Measurements from ENCODE around the gene HIBCH.
"Not testable (repeated sequence)": the region's sequence is repeated elsewhere in the genome, so short reads cannot be mapped to it uniquely, and the experiment has no call there.

The HIBCH gene

DNA sequence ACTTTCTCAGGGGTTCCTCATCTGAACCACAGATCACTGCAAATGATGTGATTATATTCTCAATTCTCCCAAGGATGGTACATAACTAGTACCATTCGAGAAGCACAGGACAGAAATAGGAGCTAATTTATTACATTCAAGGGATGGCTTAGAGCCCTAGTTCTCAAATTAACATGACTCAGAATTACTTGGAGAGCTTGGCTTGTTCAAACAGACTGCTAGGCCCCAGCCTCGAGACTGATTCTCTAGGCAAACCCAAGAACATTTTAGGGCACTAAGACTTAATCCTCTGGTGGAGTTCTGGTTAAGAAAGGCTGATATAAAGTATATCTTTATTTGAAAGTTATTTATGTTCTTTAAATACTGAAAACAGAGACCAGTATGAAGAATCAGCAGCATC is 35.8 kb downstream of the HIBCH start:
- TF ChIP-seq, protein P1, sequence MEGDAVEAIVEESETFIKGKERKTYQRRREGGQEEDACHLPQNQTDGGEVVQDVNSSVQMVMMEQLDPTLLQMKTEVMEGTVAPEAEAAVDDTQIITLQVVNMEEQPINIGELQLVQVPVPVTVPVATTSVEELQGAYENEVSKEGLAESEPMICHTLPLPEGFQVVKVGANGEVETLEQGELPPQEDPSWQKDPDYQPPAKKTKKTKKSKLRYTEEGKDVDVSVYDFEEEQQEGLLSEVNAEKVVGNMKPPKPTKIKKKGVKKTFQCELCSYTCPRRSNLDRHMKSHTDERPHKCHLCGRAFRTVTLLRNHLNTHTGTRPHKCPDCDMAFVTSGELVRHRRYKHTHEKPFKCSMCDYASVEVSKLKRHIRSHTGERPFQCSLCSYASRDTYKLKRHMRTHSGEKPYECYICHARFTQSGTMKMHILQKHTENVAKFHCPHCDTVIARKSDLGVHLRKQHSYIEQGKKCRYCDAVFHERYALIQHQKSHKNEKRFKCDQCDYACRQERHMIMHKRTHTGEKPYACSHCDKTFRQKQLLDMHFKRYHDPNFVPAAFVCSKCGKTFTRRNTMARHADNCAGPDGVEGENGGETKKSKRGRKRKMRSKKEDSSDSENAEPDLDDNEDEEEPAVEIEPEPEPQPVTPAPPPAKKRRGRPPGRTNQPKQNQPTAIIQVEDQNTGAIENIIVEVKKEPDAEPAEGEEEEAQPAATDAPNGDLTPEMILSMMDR (IDR thresholded peaks at IDR 0.05; ENCODE audit: control insufficient read depth, extremely low read depth, insufficient read depth) = no peak
- DNase-seq (ENCODE audit: low read depth) = no peak
- no peak overlapping the region for H3K4me3 ChIP-seq (ENCODE audit: low read depth, low read length)

DNA sequence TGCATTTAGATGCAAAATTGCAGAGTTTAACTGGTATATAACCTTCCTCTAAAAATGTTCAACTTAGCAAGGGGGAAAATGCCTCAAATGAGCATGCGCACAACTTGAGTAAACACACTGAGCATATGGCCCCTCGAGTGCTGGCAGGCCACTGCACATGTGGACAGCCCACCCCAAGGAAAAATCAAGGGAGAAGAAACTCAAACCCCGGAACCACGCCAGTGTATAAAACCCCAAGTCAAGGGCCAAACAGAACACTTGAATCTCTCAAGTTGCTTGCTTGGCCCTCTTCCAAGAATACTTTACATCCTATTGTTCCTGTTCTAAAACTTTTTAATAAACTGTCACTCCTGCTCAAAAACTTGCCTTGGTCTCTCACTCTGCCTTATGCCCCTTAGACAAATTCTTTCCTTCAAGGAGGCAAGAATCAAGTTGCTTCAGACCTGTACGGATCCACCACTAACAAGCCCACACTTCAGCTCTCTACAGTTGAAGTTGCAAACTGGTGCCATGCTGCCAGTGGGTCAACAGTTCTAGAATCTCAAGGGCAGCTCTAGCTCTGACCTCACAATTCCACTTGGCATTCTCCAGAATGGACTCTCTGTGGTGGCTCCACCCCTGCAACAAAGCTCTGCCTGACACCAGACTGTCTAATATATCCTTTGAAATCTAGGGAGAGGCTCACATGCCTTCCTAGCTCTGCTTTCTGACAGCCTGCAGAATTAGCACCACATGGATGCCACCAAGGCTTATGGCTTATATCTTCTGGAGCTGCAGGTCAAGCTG is 38.9 kb downstream of the HIBCH start:
- no peak overlapping the region for H3K4me3 ChIP-seq (ENCODE audit: low read depth, low read length)
- DNase-seq (ENCODE audit: low read depth) = no peak
- TF ChIP-seq, protein P1 (IDR thresholded peaks at IDR 0.05; ENCODE audit: control insufficient read depth, extremely low read depth, insufficient read depth) = no peak

DNA sequence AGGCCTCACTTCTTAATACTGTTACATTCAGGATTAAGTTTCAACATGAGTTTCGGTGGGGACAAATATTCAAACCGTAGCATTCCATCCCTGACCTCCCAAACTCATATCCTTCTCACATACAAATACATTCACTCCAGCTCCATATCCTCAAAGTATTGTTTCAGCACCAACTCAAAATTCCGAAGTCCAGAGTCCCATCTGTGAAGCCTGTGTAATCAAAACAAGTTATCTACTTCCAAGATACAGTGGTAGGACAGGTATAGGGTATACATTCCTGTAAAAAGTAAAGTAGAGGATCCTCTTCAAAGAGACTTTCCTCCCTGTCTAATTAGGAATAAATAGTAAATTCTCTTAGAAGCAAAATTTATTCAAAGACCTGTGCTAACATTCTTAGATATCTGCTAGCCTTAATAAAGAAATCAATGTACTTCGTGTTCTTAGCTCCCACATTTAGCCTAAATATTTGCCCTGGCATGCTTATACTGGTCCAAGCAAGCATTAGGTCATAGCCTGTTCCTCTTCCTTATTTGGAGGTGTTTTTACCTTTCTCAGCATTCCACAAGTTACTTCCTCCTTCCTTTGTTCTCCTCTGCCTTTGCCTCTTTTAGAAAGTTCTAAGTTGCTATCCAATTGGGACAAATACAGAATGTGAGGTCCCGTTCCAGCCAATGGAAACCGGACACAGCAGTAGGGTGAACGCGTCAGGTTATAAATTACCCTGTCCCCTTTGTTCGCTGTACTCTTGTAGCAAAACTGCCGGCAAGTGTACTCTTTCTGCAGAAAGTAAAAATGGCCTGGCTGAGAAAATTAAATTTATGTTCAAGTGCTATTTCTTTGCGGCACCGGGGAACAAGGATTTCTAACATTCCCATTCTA is 40.1 kb downstream of the HIBCH start:
- not testable (repeated sequence) for DNase-seq (ENCODE audit: low read depth); H3K4me3 ChIP-seq (ENCODE audit: low read depth, low read length)

DNA sequence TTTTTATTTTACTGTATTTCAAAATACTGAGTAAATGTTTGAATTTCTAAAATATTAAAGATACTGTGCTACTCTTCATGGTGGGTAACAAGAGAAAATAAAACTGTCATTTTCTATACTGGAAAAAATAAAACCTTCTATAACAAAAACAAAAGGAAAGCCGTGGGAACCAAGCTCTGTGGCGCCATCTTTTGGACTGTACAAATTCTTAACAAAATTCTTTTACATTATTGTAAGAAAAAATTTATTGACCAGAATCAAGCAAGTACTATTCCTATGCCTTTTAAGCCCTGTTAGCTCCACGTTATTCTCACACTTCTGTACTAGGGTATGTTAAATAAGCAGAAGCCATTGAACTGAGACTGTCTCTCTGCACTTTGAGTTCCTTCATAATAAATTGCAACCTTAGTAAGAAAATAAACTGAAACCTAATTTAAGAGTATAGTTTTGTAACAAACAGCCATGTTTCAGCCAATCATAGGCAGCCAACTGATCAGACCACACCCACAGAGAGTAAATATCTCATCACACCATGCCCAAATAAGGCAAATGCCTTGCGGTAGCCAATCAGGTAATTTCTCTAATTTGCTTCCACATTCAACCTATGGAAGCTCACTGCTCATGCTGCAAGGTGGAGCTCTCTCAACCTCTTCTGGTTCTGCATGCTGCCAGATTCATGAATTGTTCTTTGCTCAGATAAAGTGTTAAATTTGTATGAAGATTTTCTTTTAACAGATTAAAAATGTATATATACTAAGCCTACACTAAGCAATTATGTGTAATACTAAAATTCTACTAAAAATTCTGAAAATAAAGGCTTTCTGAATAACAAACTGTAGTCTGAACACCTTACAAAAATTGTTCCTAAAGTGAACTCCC is 42.2 kb downstream of the HIBCH start:
- no peak for DNase-seq (ENCODE audit: low read depth)
- H3K4me3 ChIP-seq (ENCODE audit: low read depth, low read length) = no peak overlapping the region
- TF ChIP-seq, protein P1 (IDR thresholded peaks at IDR 0.05; ENCODE audit: control insufficient read depth, extremely low read depth, insufficient read depth) = peak; percentile 42

DNA sequence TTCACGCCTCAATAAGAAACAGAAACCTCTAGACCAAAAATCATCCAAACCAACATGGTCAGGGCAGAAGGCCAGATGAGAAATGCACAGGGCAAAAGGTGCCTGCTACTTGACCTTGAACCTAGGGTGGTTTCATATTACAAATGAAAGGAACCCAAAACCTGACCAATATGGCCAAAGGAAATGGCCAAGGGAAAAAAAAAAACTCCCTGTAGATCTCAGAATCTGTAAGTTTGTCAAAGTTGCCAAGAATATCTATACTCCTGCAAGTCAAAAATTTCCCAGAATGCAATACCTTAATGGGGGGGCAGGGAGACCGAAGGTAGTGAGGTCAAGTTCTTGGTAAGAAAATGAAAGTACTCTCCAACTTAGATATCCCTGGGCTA is 47.2 kb downstream of the HIBCH start:
- no peak for DNase-seq (ENCODE audit: low read depth)
- TF ChIP-seq, protein P1 (IDR thresholded peaks at IDR 0.05; ENCODE audit: control insufficient read depth, extremely low read depth, insufficient read depth) = no peak
- H3K4me3 ChIP-seq (ENCODE audit: low read depth, low read length) = no peak overlapping the region

DNA sequence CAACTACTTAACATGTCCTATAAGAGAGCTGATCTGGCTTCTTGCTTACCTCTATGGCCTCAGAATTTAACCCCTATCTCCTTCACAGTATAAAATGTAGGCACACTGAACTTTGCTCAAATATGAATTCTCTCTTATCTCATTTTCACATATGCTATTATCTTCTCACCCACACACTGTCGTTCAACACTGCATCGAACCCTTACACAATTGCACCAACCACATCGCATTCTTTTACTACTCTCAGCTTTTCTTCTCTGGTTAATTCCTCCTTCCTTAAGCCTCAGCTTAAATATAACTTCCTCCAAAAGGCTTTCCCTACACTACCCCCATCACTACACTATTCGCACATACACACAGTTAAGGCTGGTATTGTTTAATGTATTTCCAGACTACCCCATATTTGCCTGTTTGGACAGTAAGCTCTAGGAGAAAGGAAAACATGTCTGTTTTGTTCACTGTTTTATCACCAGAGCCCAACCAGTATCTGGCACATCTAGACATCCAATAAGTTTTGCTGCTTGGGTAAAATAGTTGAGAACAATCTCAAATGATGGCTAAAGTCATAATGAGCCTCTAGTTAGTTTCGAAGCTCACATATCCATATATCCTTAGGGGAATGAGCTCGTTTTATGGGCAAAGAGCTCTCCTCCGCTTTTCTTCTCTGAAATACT is 47.7 kb downstream of the HIBCH start:
- no peak for DNase-seq (ENCODE audit: low read depth)
- TF ChIP-seq, protein P1 (IDR thresholded peaks at IDR 0.05; ENCODE audit: control insufficient read depth, extremely low read depth, insufficient read depth) = no peak
- no peak overlapping the region for H3K4me3 ChIP-seq (ENCODE audit: low read depth, low read length)
